ENCODE measurements around the gene RBM33.

DNA sequence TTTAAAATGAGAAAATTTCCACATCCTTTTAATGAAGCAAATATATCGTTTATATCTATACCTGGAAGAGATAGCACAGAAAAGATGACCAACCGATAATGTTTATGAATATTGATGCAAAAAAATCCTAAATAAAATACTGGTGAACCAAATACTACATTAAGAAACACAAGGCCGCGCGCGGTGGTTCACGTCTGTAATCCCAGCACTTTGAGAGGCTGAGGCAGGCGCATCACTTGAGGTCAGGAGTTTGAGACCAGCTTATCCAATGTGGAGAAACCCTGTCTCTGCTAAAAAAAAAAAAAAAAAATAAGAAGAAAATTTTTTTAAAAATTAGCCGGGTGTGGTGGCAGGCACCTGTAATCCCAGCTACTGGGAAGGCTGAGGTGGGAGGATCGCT lies 142.0 kb downstream of the RBM33 start:
- TF ChIP-seq, protein P1, sequence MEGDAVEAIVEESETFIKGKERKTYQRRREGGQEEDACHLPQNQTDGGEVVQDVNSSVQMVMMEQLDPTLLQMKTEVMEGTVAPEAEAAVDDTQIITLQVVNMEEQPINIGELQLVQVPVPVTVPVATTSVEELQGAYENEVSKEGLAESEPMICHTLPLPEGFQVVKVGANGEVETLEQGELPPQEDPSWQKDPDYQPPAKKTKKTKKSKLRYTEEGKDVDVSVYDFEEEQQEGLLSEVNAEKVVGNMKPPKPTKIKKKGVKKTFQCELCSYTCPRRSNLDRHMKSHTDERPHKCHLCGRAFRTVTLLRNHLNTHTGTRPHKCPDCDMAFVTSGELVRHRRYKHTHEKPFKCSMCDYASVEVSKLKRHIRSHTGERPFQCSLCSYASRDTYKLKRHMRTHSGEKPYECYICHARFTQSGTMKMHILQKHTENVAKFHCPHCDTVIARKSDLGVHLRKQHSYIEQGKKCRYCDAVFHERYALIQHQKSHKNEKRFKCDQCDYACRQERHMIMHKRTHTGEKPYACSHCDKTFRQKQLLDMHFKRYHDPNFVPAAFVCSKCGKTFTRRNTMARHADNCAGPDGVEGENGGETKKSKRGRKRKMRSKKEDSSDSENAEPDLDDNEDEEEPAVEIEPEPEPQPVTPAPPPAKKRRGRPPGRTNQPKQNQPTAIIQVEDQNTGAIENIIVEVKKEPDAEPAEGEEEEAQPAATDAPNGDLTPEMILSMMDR (IDR thresholded peaks at IDR 0.05; ENCODE audit: insufficient read depth, low read depth, low read length): no peak
- TF ChIP-seq EZH2 (IDR thresholded peaks at IDR 0.05; ENCODE audit: insufficient read depth, low read length): no peak
